Measurements from ENCODE around the gene LYZL1.

GRCh38 chr10:29263506-29263905 lies 25.4 kb upstream of the LYZL1 start:
- no peak for TF ChIP-seq CTCF (IDR thresholded peaks at IDR 0.05)
- TF ChIP-seq POLR2A (IDR thresholded peaks at IDR 0.05) = no peak
